GM11168 (cell line): ENCODE results near the gene PICK1.

Experiments used
- in situ Hi-C: fragments of 300-500 bp; cut with MboI; formaldehyde crosslinking; loops from one replicate; pipeline ENCODE4 v1.12.0; 2022; ENCODE audit warnings: low sequenced_read_pairs; ENCODE audit not compliant: unreplicated experiment

Gene PICK1

GRCh38 chr22:38082986-38083710 lies 25.9 kb downstream of the PICK1 start:
- in situ Hi-C loops: no loop called here

GRCh38 chr22:38083931-38084631 lies 26.9 kb downstream of the PICK1 start, which contains the start of gene SLC16A8:
TSS of gene SLC16A8 (minus strand) at chr22:38084184. CDS start at chr22:38082873, 1,311 bp downstream.
- in situ Hi-C loops: no loop called here

GRCh38 chr22:38085056-38085455 lies 27.9 kb downstream of the PICK1 start:
- in situ Hi-C loops: no loop called here

GRCh38 chr22:38085501-38085900 lies 28.3 kb downstream of the PICK1 start:
- in situ Hi-C loops: no loop called here

GRCh38 chr22:38086001-38086845 lies 29.0 kb downstream of the PICK1 start:
- in situ Hi-C loops: no loop called here

GRCh38 chr22:38086942-38087341 lies 29.7 kb downstream of the PICK1 start:
- in situ Hi-C loops: no loop called here

GRCh38 chr22:38087855-38088254 lies 30.7 kb downstream of the PICK1 start:
- in situ Hi-C loops: no loop called here

- in situ Hi-C loops: no loop called here
Measured at GRCh38 chr22:38088629-38089473, 31.6 kb downstream of the PICK1 start.

GRCh38 chr22:38089474-38089851 lies 32.3 kb downstream of the PICK1 start:
- in situ Hi-C loops: no loop called here

- in situ Hi-C loops: no loop called here
Measured at GRCh38 chr22:38097058-38097457, 39.9 kb downstream of the PICK1 start.

- in situ Hi-C loops: no loop called here
Measured at GRCh38 chr22:38097557-38098409, 40.6 kb downstream of the PICK1 start.

- in situ Hi-C loops: no loop called here
Measured at GRCh38 chr22:38098410-38099249, 41.4 kb downstream of the PICK1 start.

GRCh38 chr22:38103641-38104040 lies 46.4 kb downstream of the PICK1 start:
- in situ Hi-C loops: no loop called here

GRCh38 chr22:38104084-38104483 lies 46.9 kb downstream of the PICK1 start:
- in situ Hi-C loops: no loop called here

- in situ Hi-C loops: no loop called here
Measured at GRCh38 chr22:38106814-38107578, 49.8 kb downstream of the PICK1 start.

GRCh38 chr22:38107692-38108515 lies 50.7 kb downstream of the PICK1 start:
- in situ Hi-C loops: no loop called here
